ENCODE measurements around the gene XAF1. TPM values are rescaled to one million over a fixed set of nuclear protein-coding genes. Genes with fewer than 3 reads are reported as not detected.

XAF1 gene
- total RNA-seq, 2 donors from 2014 or later, result 36.8 to 45.8 TPM

- ATAC-seq (ENCODE audit: insufficient number of reproducible peaks, low FRiP score, low read depth) (no peak), DNase-seq (ENCODE audit: low spot score) (no peak)
- Histone ChIP-seq H3K4me3 (peak overlapping the region; percentile 42), H3K9me3 (peaks cover 3% of the 10 kb centered on the region), H3K36me3 (no peaks in the 10 kb centered on the region), H3K4me1 (ENCODE audit: control insufficient read depth in 1 of 2, low read depth in 2 of 2) (no peaks in the 10 kb centered on the region), H3K27me3 (replicated peaks; ENCODE audit: insufficient read depth) (peaks cover 4% of the 10 kb centered on the region), H3K27ac (no peak overlapping the region)
- TF ChIP-seq CTCF (IDR thresholded peaks at IDR 0.05), result no peak
These were observed 42.0 kb upstream of the XAF1 start for GRCh38 chr17:6713918-6714271.

- Histone ChIP-seq H3K4me1 (ENCODE audit: control insufficient read depth in 1 of 2, low read depth in 2 of 2) (no peaks in the 10 kb centered on the region), H3K9me3 (peaks cover 3% of the 10 kb centered on the region), H3K4me3 (no peak overlapping the region), H3K27ac (no peak overlapping the region), H3K27me3 (replicated peaks; ENCODE audit: insufficient read depth) (peaks cover 4% of the 10 kb centered on the region), H3K36me3 (no peaks in the 10 kb centered on the region)
- ATAC-seq (ENCODE audit: insufficient number of reproducible peaks, low FRiP score, low read depth), result no peak
- no peak for DNase-seq (ENCODE audit: low spot score)
- no peak for TF ChIP-seq CTCF (IDR thresholded peaks at IDR 0.05)
These were observed 41.5 kb upstream of the XAF1 start for GRCh38 chr17:6714315-6714874.

DNA sequence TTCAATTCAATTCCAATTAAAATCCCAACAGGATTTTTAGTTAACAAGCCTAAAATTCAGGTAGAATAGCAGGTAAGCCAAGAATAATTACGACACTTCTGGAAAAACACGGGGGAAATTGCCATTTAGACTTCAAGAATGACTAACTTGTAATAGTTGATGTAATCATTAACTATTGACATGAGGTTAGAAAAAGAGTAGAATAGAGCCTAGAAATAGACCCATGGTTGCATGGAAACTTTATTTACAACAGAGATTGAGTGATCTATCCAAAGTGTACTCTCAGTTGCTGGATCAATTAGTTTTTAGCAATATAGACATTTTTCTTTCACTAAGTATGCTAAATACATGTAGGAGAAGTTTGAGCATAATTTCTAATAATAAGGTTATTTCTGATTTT lies 39.1 kb upstream of the XAF1 start:
- TF ChIP-seq CTCF (IDR thresholded peaks at IDR 0.05), result no peak
- no peak overlapping the region for H3K27ac ChIP-seq
- H3K36me3 ChIP-seq, result no peaks in the 10 kb centered on the region
- peaks cover 3% of the 10 kb centered on the region for H3K9me3 ChIP-seq
- H3K27me3 ChIP-seq (replicated peaks; ENCODE audit: insufficient read depth), result peaks cover 4% of the 10 kb centered on the region
- no peak overlapping the region for H3K4me3 ChIP-seq
- ATAC-seq (ENCODE audit: insufficient number of reproducible peaks, low FRiP score, low read depth) (no peak), DNase-seq (ENCODE audit: low spot score) (no peak)
- no peaks in the 10 kb centered on the region for H3K4me1 ChIP-seq (ENCODE audit: control insufficient read depth in 1 of 2, low read depth in 2 of 2)

DNA sequence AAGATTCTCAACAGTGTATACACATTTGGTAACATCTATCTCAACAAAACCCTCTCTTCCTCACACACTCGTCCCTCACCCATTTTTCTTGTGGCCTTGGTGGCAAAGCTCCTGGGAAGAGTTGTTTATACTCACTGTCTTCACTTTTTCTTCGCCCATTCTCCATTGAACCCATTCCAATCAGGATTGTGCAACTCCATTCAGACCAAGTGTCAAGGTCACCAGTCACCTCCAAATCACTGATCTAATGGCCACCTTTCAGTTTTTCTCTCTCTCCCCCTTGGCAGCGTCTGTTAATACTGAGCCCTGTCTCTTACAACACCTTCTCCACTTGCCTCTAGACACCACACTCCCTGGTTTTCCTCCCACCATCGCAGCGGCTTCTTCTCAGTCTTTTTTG lies 34.1 kb upstream of the XAF1 start:
- Histone ChIP-seq H3K27me3 (replicated peaks; ENCODE audit: insufficient read depth) (no peaks in the 10 kb centered on the region), H3K4me1 (ENCODE audit: control insufficient read depth in 1 of 2, low read depth in 2 of 2) (no peaks in the 10 kb centered on the region), H3K4me3 (no peak overlapping the region), H3K9me3 (no peaks in the 10 kb centered on the region), H3K27ac (no peak overlapping the region), H3K36me3 (no peaks in the 10 kb centered on the region)
- ATAC-seq (ENCODE audit: insufficient number of reproducible peaks, low FRiP score, low read depth), result no peak
- TF ChIP-seq CTCF (IDR thresholded peaks at IDR 0.05), result no peak
- DNase-seq (ENCODE audit: low spot score), result no peak

GRCh38 chr17:6724009-6724408 lies 31.8 kb upstream of the XAF1 start:
- Histone ChIP-seq H3K27ac (no peak overlapping the region), H3K27me3 (replicated peaks; ENCODE audit: insufficient read depth) (no peaks in the 10 kb centered on the region), H3K4me1 (ENCODE audit: control insufficient read depth in 1 of 2, low read depth in 2 of 2) (no peaks in the 10 kb centered on the region), H3K36me3 (no peaks in the 10 kb centered on the region), H3K4me3 (no peak overlapping the region), H3K9me3 (no peaks in the 10 kb centered on the region)
- DNase-seq (ENCODE audit: low spot score), result no peak
- ATAC-seq (ENCODE audit: insufficient number of reproducible peaks, low FRiP score, low read depth), result no peak
- TF ChIP-seq CTCF (IDR thresholded peaks at IDR 0.05), result no peak

Measured in thoracic aorta (tissue), 2 donors.